PC-9 (cell line): Measurements from ENCODE around the gene WDR88.
"Not testable (repeated sequence)": the region's sequence is repeated elsewhere in the genome, so short reads cannot be mapped to it uniquely, and the experiment has no call there.

Experiments used
- EZH2 ChIP-seq: fragments of 200-600 bp; sonication (generic); IDR thresholded peaks from 2 replicates; pipeline ENCODE4 v1.8.0; 2017; ENCODE audit warnings: antibody characterized with exemption, low read depth
- TF ChIP-seq, protein P1 (sequence below): fragments of 200-600 bp; sonication (generic); conservative IDR thresholded peaks from 2 replicates; pipeline ENCODE4 v1.6.1; 2017; ENCODE audit warnings: mixed run types, antibody characterized with exemption, mild to moderate bottlenecking, moderate library complexity

DNA sequence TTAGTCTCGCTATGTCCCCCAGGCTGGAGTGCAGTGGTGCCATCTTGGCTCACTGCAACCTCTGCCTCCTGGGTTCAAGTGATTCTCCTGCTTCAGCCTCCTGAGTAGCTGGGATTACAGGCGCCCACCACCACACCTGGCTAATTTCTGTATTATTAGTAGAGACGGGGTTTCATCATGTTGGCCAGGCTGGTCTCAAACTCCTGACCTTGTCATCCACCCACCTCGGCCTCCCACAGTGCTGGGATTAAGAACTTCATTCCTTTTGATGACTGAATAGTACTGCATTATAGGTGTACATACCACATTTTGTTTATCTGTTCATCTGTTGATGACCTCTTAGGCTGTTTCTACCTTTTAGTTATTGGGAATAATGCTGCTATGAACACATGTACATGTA lies 20.7 kb downstream of the WDR88 start:
- TF ChIP-seq, protein P1, sequence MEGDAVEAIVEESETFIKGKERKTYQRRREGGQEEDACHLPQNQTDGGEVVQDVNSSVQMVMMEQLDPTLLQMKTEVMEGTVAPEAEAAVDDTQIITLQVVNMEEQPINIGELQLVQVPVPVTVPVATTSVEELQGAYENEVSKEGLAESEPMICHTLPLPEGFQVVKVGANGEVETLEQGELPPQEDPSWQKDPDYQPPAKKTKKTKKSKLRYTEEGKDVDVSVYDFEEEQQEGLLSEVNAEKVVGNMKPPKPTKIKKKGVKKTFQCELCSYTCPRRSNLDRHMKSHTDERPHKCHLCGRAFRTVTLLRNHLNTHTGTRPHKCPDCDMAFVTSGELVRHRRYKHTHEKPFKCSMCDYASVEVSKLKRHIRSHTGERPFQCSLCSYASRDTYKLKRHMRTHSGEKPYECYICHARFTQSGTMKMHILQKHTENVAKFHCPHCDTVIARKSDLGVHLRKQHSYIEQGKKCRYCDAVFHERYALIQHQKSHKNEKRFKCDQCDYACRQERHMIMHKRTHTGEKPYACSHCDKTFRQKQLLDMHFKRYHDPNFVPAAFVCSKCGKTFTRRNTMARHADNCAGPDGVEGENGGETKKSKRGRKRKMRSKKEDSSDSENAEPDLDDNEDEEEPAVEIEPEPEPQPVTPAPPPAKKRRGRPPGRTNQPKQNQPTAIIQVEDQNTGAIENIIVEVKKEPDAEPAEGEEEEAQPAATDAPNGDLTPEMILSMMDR = not testable (repeated sequence)
- TF ChIP-seq EZH2 = not testable (repeated sequence)
